ENCODE measurements around the gene PPP1R9B.

PPP1R9B gene

GRCh38 chr17:50143461-50144176 is 6.9 kb downstream of the PPP1R9B start:
- no peak overlapping the region for H3K4me3 ChIP-seq (ENCODE audit: low read length)
- peaks cover 4% of the 10 kb centered on the region; the same call in 1 of the 2 replicates for H3F3A ChIP-seq (ENCODE audit: control insufficient read depth, insufficient read depth)
- no peaks in the 10 kb centered on the region for H3K9me2 ChIP-seq (replicated peaks; ENCODE audit: control insufficient read depth, low read length)
- peaks cover 81% of the 10 kb centered on the region for H3K4me1 ChIP-seq (ENCODE audit: control insufficient read depth, low read length)
- no peaks in the 10 kb centered on the region for H3K9me3 ChIP-seq (ENCODE audit: control insufficient read depth, insufficient read depth, low read length)
- H3K4me2 ChIP-seq (ENCODE audit: low read length), result peak overlapping the region; percentile 86; the same call in 1 of the 2 replicates
- no peak overlapping the region for H3K27ac ChIP-seq (ENCODE audit: low read depth, low read length)
- TF ChIP-seq CTCF (IDR thresholded peaks at IDR 0.05; ENCODE audit: low read depth, low read length, poor library complexity, severe bottlenecking), result no peak
- no peak for TF ChIP-seq EZH2phosphoT487 (IDR thresholded peaks at IDR 0.05; ENCODE audit: borderline replicate concordance, low read length)
- no peaks in the 10 kb centered on the region for H3K27me3 ChIP-seq (ENCODE audit: control insufficient read depth, low read length)
- peaks cover 22% of the 10 kb centered on the region for H4K20me1 ChIP-seq (ENCODE audit: control insufficient read depth, insufficient read depth, low read depth, low read length)
- H3K36me3 ChIP-seq (ENCODE audit: control insufficient read depth, low read length), result peaks cover 95% of the 10 kb centered on the region
- peaks cover 77% of the 10 kb centered on the region for H3K79me2 ChIP-seq (ENCODE audit: control insufficient read depth, low read length)

- Histone ChIP-seq H3K27me3 (ENCODE audit: control insufficient read depth, low read length) (no peaks in the 10 kb centered on the region), H3K4me3 (ENCODE audit: low read length) (no peak overlapping the region), H4K20me1 (ENCODE audit: control insufficient read depth, insufficient read depth, low read depth, low read length) (peaks cover 30% of the 10 kb centered on the region), H3F3A (ENCODE audit: control insufficient read depth, insufficient read depth) (0 out of 2 replicates have a peak, but pooled peaks cover 3% of the 10 kb centered on the region), H3K4me2 (ENCODE audit: low read length) (no peak overlapping the region), H3K27ac (ENCODE audit: low read depth, low read length) (no peak overlapping the region), H3K79me2 (ENCODE audit: control insufficient read depth, low read length) (peaks cover 58% of the 10 kb centered on the region), H3K9me2 (replicated peaks; ENCODE audit: control insufficient read depth, low read length) (no peaks in the 10 kb centered on the region), H3K9me3 (ENCODE audit: control insufficient read depth, insufficient read depth, low read length) (no peaks in the 10 kb centered on the region), H3K4me1 (ENCODE audit: control insufficient read depth, low read length) (peaks cover 71% of the 10 kb centered on the region), H3K36me3 (ENCODE audit: control insufficient read depth, low read length) (peaks cover 100% of the 10 kb centered on the region)
- TF ChIP-seq CTCF (IDR thresholded peaks at IDR 0.05; ENCODE audit: low read depth, low read length, poor library complexity, severe bottlenecking), result no peak
- TF ChIP-seq EZH2phosphoT487 (IDR thresholded peaks at IDR 0.05; ENCODE audit: borderline replicate concordance, low read length), result no peak
Measured at GRCh38 chr17:50141745-50142110, 8.7 kb downstream of the PPP1R9B start.

- Histone ChIP-seq H3K4me3 (ENCODE audit: low read length) (no peak overlapping the region), H3K79me2 (ENCODE audit: control insufficient read depth, low read length) (peaks cover 52% of the 10 kb centered on the region), H3K9me2 (replicated peaks; ENCODE audit: control insufficient read depth, low read length) (no peaks in the 10 kb centered on the region), H3K27ac (ENCODE audit: low read depth, low read length) (no peak overlapping the region), H3K9me3 (ENCODE audit: control insufficient read depth, insufficient read depth, low read length) (no peaks in the 10 kb centered on the region), H4K20me1 (ENCODE audit: control insufficient read depth, insufficient read depth, low read depth, low read length) (peaks cover 26% of the 10 kb centered on the region), H3K36me3 (ENCODE audit: control insufficient read depth, low read length) (peaks cover 100% of the 10 kb centered on the region), H3F3A (ENCODE audit: control insufficient read depth, insufficient read depth) (0 out of 2 replicates have a peak, but pooled peaks cover 3% of the 10 kb centered on the region), H3K4me2 (ENCODE audit: low read length) (peak overlapping the region; percentile 41; the same call in 1 of the 2 replicates), H3K27me3 (ENCODE audit: control insufficient read depth, low read length) (no peaks in the 10 kb centered on the region), H3K4me1 (ENCODE audit: control insufficient read depth, low read length) (peaks cover 66% of the 10 kb centered on the region)
- TF ChIP-seq CTCF (IDR thresholded peaks at IDR 0.05; ENCODE audit: low read depth, low read length, poor library complexity, severe bottlenecking) (no peak), EZH2phosphoT487 (IDR thresholded peaks at IDR 0.05; ENCODE audit: borderline replicate concordance, low read length) (no peak)
Measured at GRCh38 chr17:50141026-50141744, 9.3 kb downstream of the PPP1R9B start.
